LNCaP clone FGC (cell line): ENCODE measurements around the gene LHX8.

Experiments used
- DNase-seq: peaks from one replicate; pipeline ENCODE4 v3.0.0-alpha.2; 2011; ENCODE audit warnings: low read depth
- H3K4me3 ChIP-seq: 2 replicates; pipeline ENCODE4 v1.5.1; 2011; ENCODE audit warnings: mild to moderate bottlenecking, low read depth, low read length, control low read depth
- TF ChIP-seq, protein P1 (sequence below): IDR thresholded peaks from 2 replicates; pipeline ENCODE4 v1.5.1; 2012; ENCODE audit warnings: mild to moderate bottlenecking; ENCODE audit not compliant: control insufficient read depth, insufficient read depth; ENCODE audit errors: extremely low read depth

Gene LHX8

DNA sequence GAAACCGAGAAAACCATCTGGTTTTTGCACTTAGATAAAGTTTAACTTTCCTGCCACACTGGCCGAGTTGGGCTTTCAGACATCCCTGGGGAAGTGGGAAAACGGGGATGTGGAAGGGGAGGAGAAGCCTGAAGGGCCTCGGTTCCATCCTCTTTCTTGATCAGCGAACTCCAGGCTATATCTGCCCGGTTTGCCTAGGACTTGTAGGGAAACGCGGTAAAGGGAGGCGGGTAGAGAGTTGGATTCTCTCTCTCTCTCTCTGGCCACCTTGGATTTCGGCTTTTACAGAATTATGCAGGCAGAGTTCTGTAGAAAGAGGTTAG lies 4.6 kb upstream of the LHX8 start:
- H3K4me3 ChIP-seq, result no peak overlapping the region
- TF ChIP-seq, protein P1, sequence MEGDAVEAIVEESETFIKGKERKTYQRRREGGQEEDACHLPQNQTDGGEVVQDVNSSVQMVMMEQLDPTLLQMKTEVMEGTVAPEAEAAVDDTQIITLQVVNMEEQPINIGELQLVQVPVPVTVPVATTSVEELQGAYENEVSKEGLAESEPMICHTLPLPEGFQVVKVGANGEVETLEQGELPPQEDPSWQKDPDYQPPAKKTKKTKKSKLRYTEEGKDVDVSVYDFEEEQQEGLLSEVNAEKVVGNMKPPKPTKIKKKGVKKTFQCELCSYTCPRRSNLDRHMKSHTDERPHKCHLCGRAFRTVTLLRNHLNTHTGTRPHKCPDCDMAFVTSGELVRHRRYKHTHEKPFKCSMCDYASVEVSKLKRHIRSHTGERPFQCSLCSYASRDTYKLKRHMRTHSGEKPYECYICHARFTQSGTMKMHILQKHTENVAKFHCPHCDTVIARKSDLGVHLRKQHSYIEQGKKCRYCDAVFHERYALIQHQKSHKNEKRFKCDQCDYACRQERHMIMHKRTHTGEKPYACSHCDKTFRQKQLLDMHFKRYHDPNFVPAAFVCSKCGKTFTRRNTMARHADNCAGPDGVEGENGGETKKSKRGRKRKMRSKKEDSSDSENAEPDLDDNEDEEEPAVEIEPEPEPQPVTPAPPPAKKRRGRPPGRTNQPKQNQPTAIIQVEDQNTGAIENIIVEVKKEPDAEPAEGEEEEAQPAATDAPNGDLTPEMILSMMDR, result no peak
- no peak for DNase-seq

GRCh38 chr1:75129983-75130789 lies 4.0 kb upstream of the LHX8 start:
- H3K4me3 ChIP-seq, result no peak overlapping the region
- no peak for DNase-seq
- TF ChIP-seq, protein P1, result no peak

DNA sequence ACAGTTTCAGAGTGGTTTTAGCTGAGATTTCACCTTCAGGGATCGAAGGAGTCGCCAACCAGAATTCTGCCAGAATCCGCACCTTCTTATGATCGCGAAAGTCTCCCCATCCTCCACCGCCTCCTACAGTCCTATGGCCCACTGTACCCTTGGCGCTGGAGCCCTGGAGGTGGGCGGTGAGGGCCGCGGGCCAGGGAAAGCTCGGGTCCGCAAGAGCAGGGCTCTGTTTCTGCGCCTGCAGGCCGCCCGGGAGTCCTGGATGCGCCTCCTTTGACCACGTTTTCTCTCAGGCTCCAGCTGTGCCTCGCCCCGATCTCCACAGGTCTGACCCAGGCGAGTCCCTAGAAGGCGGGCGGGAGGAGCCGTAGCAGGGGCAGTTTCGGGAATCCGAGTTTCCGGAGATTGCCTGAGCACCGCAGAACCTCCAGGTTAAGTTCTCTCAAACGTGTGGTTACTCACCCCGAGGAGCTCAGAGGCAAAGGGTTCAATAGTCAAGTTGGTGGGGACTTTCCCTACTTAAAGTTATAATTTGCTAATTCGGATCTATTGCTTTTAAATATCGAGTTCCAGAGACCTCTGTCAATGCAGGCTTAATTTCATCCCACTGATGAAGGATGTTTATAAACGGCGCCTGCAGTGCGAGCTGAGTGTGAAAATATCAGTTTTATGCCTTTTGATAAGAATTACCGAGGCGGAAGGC lies 3.2 kb upstream of the LHX8 start:
- TF ChIP-seq, protein P1, result no peak
- no peak overlapping the region for H3K4me3 ChIP-seq
- no peak for DNase-seq

DNA sequence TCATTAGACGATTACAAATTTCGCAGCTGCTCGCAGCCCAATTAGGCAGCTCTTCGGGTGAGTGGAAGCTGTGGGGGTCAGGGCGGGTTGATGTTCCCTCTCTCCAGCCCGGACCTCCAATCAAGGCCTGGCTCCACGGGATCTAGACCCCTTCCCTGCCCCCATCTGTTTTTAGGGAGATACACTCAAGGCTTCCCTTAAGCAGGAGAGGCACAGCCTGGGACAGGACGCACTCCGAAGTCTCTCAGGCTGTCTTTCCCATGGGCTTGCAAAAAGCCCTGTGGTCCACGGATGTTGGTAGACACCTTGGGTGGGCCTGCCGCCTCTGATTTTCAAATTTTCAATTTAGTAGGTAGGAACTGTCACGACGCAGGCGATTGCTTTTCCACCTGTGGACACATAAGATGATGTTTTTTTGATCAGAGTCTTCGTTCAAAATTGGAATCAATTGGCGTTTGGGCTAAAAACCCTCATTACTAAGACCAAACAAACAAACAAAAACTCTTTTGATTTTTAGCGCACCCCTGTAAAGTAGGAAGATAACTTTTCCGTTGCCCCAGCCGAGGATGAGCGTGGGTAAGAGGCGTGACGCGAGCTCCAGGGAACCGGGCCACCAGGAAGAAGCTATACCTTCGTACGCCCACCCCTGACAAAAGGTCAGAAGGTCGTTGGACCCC lies 2.5 kb upstream of the LHX8 start:
- no peak overlapping the region for H3K4me3 ChIP-seq
- TF ChIP-seq, protein P1, result no peak

DNA sequence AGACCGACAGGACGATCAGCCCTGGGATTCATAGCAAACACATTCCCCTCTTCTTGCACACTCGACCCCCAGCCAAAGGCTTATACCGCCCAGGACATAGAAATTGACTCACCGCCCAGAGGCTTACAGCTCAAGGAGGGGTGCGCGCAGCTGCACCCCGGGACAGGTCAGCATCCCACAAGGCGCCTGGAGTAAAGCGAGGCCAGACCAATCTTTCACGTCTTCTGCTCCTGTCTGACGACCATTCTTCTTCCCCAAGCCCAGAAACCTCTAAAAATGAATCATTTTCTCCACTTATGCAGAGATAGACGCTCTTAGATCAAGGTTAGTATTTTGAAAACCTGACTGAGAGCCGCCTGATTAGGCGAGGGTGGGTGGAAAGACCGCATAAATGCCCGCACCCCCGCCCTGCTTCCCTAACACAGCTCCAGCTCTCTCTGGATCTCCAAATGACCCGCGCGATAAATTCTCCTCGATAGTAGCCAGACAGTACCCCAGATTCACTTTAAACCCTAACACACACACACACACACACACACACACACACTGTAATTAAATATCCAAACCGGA lies 1.9 kb upstream of the LHX8 start:
- no peak overlapping the region for H3K4me3 ChIP-seq
- DNase-seq, result no peak
- TF ChIP-seq, protein P1, result no peak

More for the DNA sequence above, 2.5 kb upstream of the LHX8 start:
- DNase-seq, result no peak

DNA sequence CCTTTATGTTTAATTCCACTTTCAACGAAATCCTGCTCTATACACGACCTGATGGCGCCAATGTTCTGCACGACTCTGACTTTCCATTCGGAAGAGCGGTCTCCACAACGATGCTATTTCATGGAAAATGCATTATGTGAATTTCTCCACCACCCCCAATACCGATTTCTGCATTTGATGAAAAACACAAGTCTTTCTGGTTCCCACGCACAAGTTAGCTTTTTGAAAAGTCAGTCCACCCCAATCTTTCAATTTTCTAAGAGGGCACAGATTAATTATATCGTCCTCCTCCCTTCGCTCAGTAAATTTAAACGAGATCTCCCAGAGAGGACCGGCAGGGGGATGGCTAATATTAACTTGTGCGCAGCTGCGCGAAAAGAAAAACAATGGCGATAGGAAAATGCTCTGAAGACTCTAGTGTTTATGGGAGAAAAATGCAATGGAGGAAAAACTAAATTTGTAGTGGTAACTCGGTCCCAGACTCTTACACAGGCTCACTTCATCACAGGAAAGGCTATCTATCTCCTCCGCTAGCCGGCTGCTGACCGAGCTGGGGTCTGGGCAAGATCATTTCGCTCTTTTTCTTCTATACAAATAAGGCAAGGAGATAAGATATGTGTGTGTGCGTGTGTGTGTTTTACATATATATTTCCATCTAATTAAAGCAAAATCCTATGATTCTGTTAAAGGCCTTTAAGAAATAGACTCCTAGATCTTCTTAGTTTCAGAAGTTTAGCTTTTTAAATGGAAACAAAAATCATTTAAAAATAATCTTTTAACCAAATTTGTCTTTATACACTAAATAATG lies 1.2 kb upstream of the LHX8 start:
- DNase-seq, result no peak
- TF ChIP-seq, protein P1, result no peak
- no peak overlapping the region for H3K4me3 ChIP-seq
